K562 (cell line): ENCODE results near the gene CDC26. TPM values are rescaled to one million over a fixed set of nuclear protein-coding genes. Genes with fewer than 3 reads are reported as not detected.

Experiments used
- ATAC-seq: fragments of 200-7000 bp; cut with Tn5 transposase; 3 replicates; pipeline ENCODE4 v1.9.1; 2020; ENCODE audit warnings: moderate library complexity
- BruUV-seq: library from RNA; stranded (reverse); fragments of 400-500 nt; replicated peaks from 2 replicates; lab custom pipeline; 2021; lab: Mats Ljungman, UMichigan
- CTCF ChIA-PET: fragments of 300-600 bp; formaldehyde crosslinking; extraction: SDS; loops from one replicate; lab custom pipeline; 2021; ENCODE audit warnings: low intra/inter-chr PET ratio; lab: Yijun Ruan, JAX
- POLR2A ChIA-PET: fragments of 300-600, 350-650 bp; sonication (Branson Sonifier 250); formaldehyde crosslinking; extraction: SDS; loops from one replicate; lab custom pipeline; 2021; ENCODE audit warnings: antibody characterized with exemption, inconsistent platforms; lab: Yijun Ruan, JAX
- DNase-seq, 4 experiments: peaks; one replicate each; pipeline versions ENCODE4 v3.0.0 to v3.0.0-alpha.2; 2011 to 2018; ENCODE audit warnings: low spot score in 3 of 4, mixed read lengths in 3 of 4; ENCODE audit errors: extremely low read depth in 1 of 4
- FAIRE-seq: peaks from 2 replicates; lab custom pipeline; 2011; peaks lifted over from hg19 to GRCh38; lab: Jason Lieb, UNC
- H2AFZ ChIP-seq: 2 replicates; pipeline ENCODE4 v1.6.0; 2011; ENCODE audit warnings: low read depth, low read length, control low read depth, inconsistent platforms
- H3K27ac ChIP-seq: fragments of 200-600 bp; 3 replicates; pipeline ENCODE4 v1.8.0; 2011; ENCODE audit warnings: low read depth, mild to moderate bottlenecking, control low read depth, inconsistent platforms, low read length, moderate library complexity, mixed read lengths; ENCODE audit errors: extremely low read depth
- H3K27me3 ChIP-seq, 2 experiments: fragments of 300-600 bp in 1 of 2; 2 replicates in 1 of 2; 3 replicates in 1 of 2; pipeline versions ENCODE4 v1.6.0 to v1.8.0; 2011; ENCODE audit warnings: inconsistent platforms in 2 of 2, low read length in 2 of 2, mild to moderate bottlenecking in 1 of 2, mixed read lengths in 1 of 2, moderate library complexity in 1 of 2; ENCODE audit not compliant: control insufficient read depth in 2 of 2, insufficient read depth in 2 of 2
- H3K36me3 ChIP-seq: fragments of 300-600 bp; 3 replicates; pipeline ENCODE4 v1.8.0; 2011; ENCODE audit warnings: mild to moderate bottlenecking, low read length, inconsistent platforms; ENCODE audit not compliant: control insufficient read depth, insufficient read depth
- H3K4me1 ChIP-seq, 2 experiments: fragments of 200-600 bp in 1 of 2; replicated peaks in 1 of 2; 2 replicates in 1 of 2; 3 replicates in 1 of 2; pipeline versions ENCODE4 v1.5.1 to v1.8.0; 2011; ENCODE audit warnings: inconsistent platforms in 2 of 2, low read length in 2 of 2, mild to moderate bottlenecking in 1 of 2, mixed read lengths in 1 of 2, moderate library complexity in 1 of 2; ENCODE audit not compliant: control insufficient read depth in 2 of 2, insufficient read depth in 2 of 2
- H3K4me2 ChIP-seq: 2 replicates; pipeline ENCODE4 v1.6.1; 2011; ENCODE audit warnings: low read length, control low read depth, inconsistent platforms, mixed read lengths; ENCODE audit not compliant: insufficient read depth
- H3K4me3 ChIP-seq: fragments of 200-600 bp; sonication (generic), shearing (Covaris generic); 2 replicates; pipeline ENCODE4 v1.5.1; 2016; ENCODE audit warnings: control low read depth, inconsistent platforms
- H3K79me2 ChIP-seq: fragments of 200-600 bp; 3 replicates; pipeline ENCODE4 v1.8.0; 2011; ENCODE audit warnings: low read length, inconsistent platforms; ENCODE audit not compliant: control insufficient read depth, insufficient read depth
- H3K9ac ChIP-seq, 2 experiments: 2 replicates each; pipeline versions ENCODE4 v1.6.0 to v1.6.1; 2011; ENCODE audit warnings: low read depth in 2 of 2, low read length in 2 of 2, control low read depth in 1 of 2, inconsistent platforms in 1 of 2, mild to moderate bottlenecking in 1 of 2, mixed read lengths in 1 of 2; ENCODE audit not compliant: insufficient read depth in 1 of 2
- H3K9me1 ChIP-seq: one replicate; pipeline ENCODE4 v1.6.0; 2011; ENCODE audit warnings: inconsistent platforms, mild to moderate bottlenecking, low read length, moderate library complexity; ENCODE audit not compliant: control insufficient read depth, insufficient read depth
- H3K9me3 ChIP-seq: replicated peaks from 2 replicates; pipeline ENCODE4 v1.5.1; 2011; ENCODE audit warnings: low read depth, low read length, inconsistent platforms; ENCODE audit not compliant: control insufficient read depth, insufficient read depth
- H4K20me1 ChIP-seq: replicated peaks from 2 replicates; pipeline ENCODE4 v1.6.1; 2011; ENCODE audit warnings: low read length, inconsistent platforms, mixed read lengths; ENCODE audit not compliant: control insufficient read depth, insufficient read depth
- ESRRB ChIP-seq: fragments of 250-450 bp; sonication (Bioruptor Pico); IDR thresholded peaks from 2 replicates; pipeline ENCODE4 v1.5.0; 2020; ENCODE audit warnings: mild to moderate bottlenecking, moderate library complexity, borderline replicate concordance
- XRCC5 ChIP-seq: fragments of 200-400 bp; formaldehyde crosslinking; IDR thresholded peaks from 2 replicates; pipeline ENCODE4 v1.6.1; 2017; ENCODE audit warnings: low read depth, mild to moderate bottlenecking, low read length
- ZNF24 ChIP-seq: fragments of 450-650 bp; IDR thresholded peaks from 2 replicates; pipeline ENCODE4 v1.6.1; 2016
- WGBS: fragments of 100-300 bp; shearing (Covaris generic); methylation state at CpG from one replicate; pipeline ENCODE4 v1.1.6; 2016; ENCODE audit warnings: low coverage, mixed read lengths; ENCODE audit not compliant: insufficient coverage; ENCODE audit errors: missing lambda C conversion rate; 5-methylcytosine and 5-hydroxymethylcytosine counted together
- in situ Hi-C: fragments of 300-500 bp; cut with MboI; formaldehyde crosslinking; loops from 4 replicates; pipeline ENCODE4 v1.15.0; 2018; ENCODE audit warnings: inconsistent platforms, mixed read lengths
- intact Hi-C: fragments of 100-400 bp; cut with micrococcal nuclease; formaldehyde crosslinking; loops from 2 replicates; pipeline ENCODE4 v1.14.2; 2022
- polyA plus RNA-seq, 8 experiments: library from polyadenylated mRNA; depleted of rRNA in 4 of 8; stranded (reverse) in 5 of 8; unstranded in 3 of 8; fragments of >200 nt; fragmentation: Nextera tagmentation in 2 of 8; fragmentation: Illumina TruSeq in 1 of 8; extraction: Ambion mirVana in 2 of 8; extraction: Trizol in 1 of 8; gene quantifications; 2 replicates each; pipeline versions ENCODE4 v1.2.1 to v1.2.3, GENCODE V29; 2011 to 2014; ENCODE audit warnings: inconsistent platforms in 1 of 8, missing spikeins in 1 of 8
- total RNA-seq, 7 experiments: library from RNA; depleted of rRNA in 6 of 7; stranded (reverse); fragments of >200 nt in 6 of 7; fragmentation: Illumina TruSeq in 2 of 7; extraction: Trizol in 2 of 7; gene quantifications; 2 replicates each; pipeline versions ENCODE4 v1.2.1 to v1.2.3, GENCODE V29; 2011 to 2021; ENCODE audit warnings: low replicate concordance in 1 of 7
- TF ChIP-seq, protein P1 (sequence below): fragments of 450-650 bp; IDR thresholded peaks from 2 replicates; pipeline ENCODE4 v1.7.1; 2018; ENCODE audit warnings: mild to moderate bottlenecking, low read depth; ENCODE audit not compliant: partially characterized antibody
- TF ChIP-seq, protein P2 (sequence below): fragments of 450-650 bp; IDR thresholded peaks from one replicate; pipeline ENCODE4 v1.6.1; 2018; ENCODE audit warnings: mild to moderate bottlenecking, moderate library complexity; ENCODE audit not compliant: partially characterized antibody
- TF ChIP-seq, protein P3 (sequence below): sonication (generic); formaldehyde crosslinking; IDR thresholded peaks from 2 replicates; pipeline ENCODE4 v1.5.0; 2020; ENCODE audit warnings: missing genetic modification reagents
- TF ChIP-seq, protein P4 (sequence below): fragments of 250-450 bp; sonication (Bioruptor Pico); IDR thresholded peaks from 2 replicates; pipeline ENCODE4 v1.4.0; 2020; ENCODE audit warnings: mild to moderate bottlenecking, moderate library complexity

Gene CDC26
- total and polyA plus RNA-seq, 9 of the 15 experiments (the other 6 are each of a cell fraction or from before 2014, with no cell fraction given) = 33.0 to 147 (median 60.0) TPM

DNA sequence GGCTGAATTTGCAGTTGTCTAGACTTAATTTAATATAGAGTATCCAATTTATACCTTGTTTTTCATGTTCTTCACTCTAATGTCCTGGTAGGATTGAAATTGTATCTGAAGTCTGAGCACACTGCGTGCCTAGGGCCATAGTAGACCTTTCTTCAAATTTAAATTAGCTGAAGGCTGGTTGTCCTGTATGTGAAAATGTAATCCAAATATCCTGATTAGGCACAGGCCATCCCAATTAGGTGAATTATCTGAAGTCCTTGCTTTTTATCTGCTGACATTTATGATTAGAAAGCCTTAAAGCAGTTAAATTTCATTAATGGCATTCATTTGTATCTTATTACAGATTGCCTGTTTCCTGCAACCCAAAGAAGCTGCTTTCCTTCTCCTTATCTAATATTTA lies 20.4 kb downstream of the CDC26 start:
- no peaks in the 10 kb centered on the region for H3K4me1 ChIP-seq
- TF ChIP-seq, protein P1, sequence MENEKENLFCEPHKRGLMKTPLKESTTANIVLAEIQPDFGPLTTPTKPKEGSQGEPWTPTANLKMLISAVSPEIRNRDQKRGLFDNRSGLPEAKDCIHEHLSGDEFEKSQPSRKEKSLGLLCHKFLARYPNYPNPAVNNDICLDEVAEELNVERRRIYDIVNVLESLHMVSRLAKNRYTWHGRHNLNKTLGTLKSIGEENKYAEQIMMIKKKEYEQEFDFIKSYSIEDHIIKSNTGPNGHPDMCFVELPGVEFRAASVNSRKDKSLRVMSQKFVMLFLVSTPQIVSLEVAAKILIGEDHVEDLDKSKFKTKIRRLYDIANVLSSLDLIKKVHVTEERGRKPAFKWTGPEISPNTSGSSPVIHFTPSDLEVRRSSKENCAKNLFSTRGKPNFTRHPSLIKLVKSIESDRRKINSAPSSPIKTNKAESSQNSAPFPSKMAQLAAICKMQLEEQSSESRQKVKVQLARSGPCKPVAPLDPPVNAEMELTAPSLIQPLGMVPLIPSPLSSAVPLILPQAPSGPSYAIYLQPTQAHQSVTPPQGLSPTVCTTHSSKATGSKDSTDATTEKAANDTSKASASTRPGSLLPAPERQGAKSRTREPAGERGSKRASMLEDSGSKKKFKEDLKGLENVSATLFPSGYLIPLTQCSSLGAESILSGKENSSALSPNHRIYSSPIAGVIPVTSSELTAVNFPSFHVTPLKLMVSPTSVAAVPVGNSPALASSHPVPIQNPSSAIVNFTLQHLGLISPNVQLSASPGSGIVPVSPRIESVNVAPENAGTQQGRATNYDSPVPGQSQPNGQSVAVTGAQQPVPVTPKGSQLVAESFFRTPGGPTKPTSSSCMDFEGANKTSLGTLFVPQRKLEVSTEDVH = no peak
- TF ChIP-seq, protein P2, sequence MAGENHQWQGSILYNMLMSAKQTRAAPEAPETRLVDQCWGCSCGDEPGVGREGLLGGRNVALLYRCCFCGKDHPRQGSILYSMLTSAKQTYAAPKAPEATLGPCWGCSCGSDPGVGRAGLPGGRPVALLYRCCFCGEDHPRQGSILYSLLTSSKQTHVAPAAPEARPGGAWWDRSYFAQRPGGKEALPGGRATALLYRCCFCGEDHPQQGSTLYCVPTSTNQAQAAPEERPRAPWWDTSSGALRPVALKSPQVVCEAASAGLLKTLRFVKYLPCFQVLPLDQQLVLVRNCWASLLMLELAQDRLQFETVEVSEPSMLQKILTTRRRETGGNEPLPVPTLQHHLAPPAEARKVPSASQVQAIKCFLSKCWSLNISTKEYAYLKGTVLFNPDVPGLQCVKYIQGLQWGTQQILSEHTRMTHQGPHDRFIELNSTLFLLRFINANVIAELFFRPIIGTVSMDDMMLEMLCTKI = no peak
- TF ChIP-seq XRCC5 (no peak), ESRRB (CRISPR knock-in tag) (no peak), ZNF24 (no peak)
- TF ChIP-seq, protein P3, sequence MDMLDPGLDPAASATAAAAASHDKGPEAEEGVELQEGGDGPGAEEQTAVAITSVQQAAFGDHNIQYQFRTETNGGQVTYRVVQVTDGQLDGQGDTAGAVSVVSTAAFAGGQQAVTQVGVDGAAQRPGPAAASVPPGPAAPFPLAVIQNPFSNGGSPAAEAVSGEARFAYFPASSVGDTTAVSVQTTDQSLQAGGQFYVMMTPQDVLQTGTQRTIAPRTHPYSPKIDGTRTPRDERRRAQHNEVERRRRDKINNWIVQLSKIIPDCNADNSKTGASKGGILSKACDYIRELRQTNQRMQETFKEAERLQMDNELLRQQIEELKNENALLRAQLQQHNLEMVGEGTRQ (CRISPR knock-in tag) = no peak
- TF ChIP-seq, protein P4, sequence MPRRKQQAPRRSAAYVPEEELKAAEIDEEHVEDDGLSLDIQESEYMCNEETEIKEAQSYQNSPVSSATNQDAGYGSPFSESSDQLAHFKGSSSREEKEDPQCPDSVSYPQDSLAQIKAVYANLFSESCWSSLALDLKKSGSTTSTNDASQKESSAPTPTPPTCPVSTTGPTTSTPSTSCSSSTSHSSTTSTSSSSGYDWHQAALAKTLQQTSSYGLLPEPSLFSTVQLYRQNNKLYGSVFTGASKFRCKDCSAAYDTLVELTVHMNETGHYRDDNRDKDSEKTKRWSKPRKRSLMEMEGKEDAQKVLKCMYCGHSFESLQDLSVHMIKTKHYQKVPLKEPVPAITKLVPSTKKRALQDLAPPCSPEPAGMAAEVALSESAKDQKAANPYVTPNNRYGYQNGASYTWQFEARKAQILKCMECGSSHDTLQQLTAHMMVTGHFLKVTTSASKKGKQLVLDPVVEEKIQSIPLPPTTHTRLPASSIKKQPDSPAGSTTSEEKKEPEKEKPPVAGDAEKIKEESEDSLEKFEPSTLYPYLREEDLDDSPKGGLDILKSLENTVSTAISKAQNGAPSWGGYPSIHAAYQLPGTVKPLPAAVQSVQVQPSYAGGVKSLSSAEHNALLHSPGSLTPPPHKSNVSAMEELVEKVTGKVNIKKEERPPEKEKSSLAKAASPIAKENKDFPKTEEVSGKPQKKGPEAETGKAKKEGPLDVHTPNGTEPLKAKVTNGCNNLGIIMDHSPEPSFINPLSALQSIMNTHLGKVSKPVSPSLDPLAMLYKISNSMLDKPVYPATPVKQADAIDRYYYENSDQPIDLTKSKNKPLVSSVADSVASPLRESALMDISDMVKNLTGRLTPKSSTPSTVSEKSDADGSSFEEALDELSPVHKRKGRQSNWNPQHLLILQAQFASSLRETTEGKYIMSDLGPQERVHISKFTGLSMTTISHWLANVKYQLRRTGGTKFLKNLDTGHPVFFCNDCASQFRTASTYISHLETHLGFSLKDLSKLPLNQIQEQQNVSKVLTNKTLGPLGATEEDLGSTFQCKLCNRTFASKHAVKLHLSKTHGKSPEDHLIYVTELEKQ (CRISPR knock-in tag) = no peak
- TF ChIP-seq, all 486 proteins: peak for 0
- no peaks in the 10 kb centered on the region for H3K9me3 ChIP-seq
- CTCF ChIA-PET = no interaction called here
- no peaks in the 10 kb centered on the region; the same call in 2 of the 3 replicates for H3K79me2 ChIP-seq
- POLR2A ChIA-PET = interaction anchor here (0.7 kb wide), 1 partner anchor 33 kb away, joined by 3 read pairs; no protein-coding TSS in a partner anchor
- in situ Hi-C loops = no loop called here
- H3K27me3 ChIP-seq = no peaks in the 10 kb centered on the region
- no peak overlapping the region for H2AFZ ChIP-seq
- DNase-seq (no peak), ATAC-seq (no peak), FAIRE-seq (no peak)
- no TSS peak for BruUV-seq
- no peak overlapping the region for H3K4me2 ChIP-seq
- H4K20me1 ChIP-seq = no peaks in the 10 kb centered on the region
- peaks cover 33% of the 10 kb centered on the region; the same call in 2 of the 3 replicates for H3K36me3 ChIP-seq
- intact Hi-C loops = no loop called here
- H3K27ac ChIP-seq = no peak overlapping the region
- no peaks in the 10 kb centered on the region for H3K9me1 ChIP-seq
- H3K4me3 ChIP-seq = no peak overlapping the region
- WGBS = 73% methylated on average over 1 of the region's 1 CpG
- no peak overlapping the region for H3K9ac ChIP-seq
